ENCODE results near the gene TTC34. TPM values are rescaled to one million over a fixed set of nuclear protein-coding genes. Genes with fewer than 3 reads are reported as not detected.

Gene TTC34
- total and polyA plus RNA-seq, 2 experiments from 2014 or later = 0.08 to 0.35 TPM

- TF ChIP-seq EZH2phosphoT487 (IDR thresholded peaks at IDR 0.05; ENCODE audit: unreplicated experiment) (no peak), CREB1 (CRISPR knock-in tag; IDR thresholded peaks at IDR 0.05; ENCODE audit: low read depth) (no peak), CTCF (conservative IDR thresholded peaks at IDR 0.05; ENCODE audit: low read depth in 2 of 2) (no peak)
These were observed 36.3 kb upstream of the TTC34 start (continued) for GRCh38 chr1:2837823-2838222.

GRCh38 chr1:2837316-2837715 lies 35.8 kb upstream of the TTC34 start:
- H3K79me2 ChIP-seq (replicated peaks; ENCODE audit: insufficient read depth) = no peaks in the 10 kb centered on the region
- no peaks in the 10 kb centered on the region for H3K36me3 ChIP-seq (ENCODE audit: insufficient read depth)
- Mint-ChIP-seq H3K9me3 (peaks cover 86% of the 10 kb centered on the region), H3K4me1 (no peaks in the 10 kb centered on the region), H3K27ac (no peak overlapping the region), H3K27me3 (ENCODE audit: insufficient read depth, low read depth, poor library complexity) (peaks cover 8% of the 10 kb centered on the region), H3K4me3 (no peak overlapping the region), H3K36me3 (ENCODE audit: low read depth) (peaks cover 7% of the 10 kb centered on the region)
- no peak for ATAC-seq
- no peaks in the 10 kb centered on the region for H3F3A ChIP-seq (replicated peaks; ENCODE audit: low read depth)
- H3K27me3 ChIP-seq (ENCODE audit: insufficient read depth) = no peaks in the 10 kb centered on the region
- no peak overlapping the region for H3K4me2 ChIP-seq
- DNase-seq (ENCODE audit: low spot score) = no peak
- no peaks in the 10 kb centered on the region for H4K20me1 ChIP-seq (replicated peaks; ENCODE audit: insufficient read depth)
- H3K27ac ChIP-seq (ENCODE audit: low read depth) = no peak overlapping the region
- no peak overlapping the region for H2AFZ ChIP-seq
- no peaks in the 10 kb centered on the region for H3K9me2 ChIP-seq (ENCODE audit: insufficient read depth)
- H3K4me3 ChIP-seq = no peak overlapping the region
- TF ChIP-seq POLR2AphosphoS5 (IDR thresholded peaks at IDR 0.05; ENCODE audit: low read depth) = no peak
- H3K4me1 ChIP-seq (ENCODE audit: insufficient read depth) = no peaks in the 10 kb centered on the region

DNA sequence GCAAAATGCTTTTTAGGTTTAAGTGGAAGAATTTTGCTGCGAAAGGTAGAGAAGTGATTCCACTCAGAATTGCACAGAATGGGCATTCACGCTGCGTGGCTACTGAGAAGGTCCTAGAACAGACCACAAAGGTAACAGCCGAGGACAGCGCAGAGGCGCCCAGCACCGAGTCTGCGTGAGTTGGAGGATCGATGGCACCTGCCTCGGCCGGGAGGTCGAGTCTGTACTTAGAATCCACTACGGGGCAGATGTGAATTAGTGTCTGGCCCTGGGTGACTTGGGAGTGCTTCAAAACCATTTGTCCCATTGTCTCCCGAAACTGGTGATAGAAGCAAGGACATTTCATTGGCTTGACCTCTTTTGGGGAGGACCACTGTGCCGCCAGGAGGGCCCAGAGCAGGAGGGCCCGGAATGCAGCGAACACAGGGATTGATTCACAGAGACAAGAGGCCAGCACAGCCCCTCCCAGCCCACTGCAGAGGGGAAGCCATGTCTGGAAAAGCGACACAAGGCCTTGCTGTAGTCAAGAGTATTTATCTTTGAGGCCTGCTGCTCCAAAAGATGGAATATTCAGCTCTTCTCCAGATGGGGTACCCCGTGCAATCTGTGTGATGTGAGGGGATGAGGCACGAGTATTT lies 35.0 kb upstream of the TTC34 start:
- Histone ChIP-seq H4K20me1 (replicated peaks; ENCODE audit: insufficient read depth) (no peaks in the 10 kb centered on the region), H3K79me2 (replicated peaks; ENCODE audit: insufficient read depth) (no peaks in the 10 kb centered on the region), H3F3A (replicated peaks; ENCODE audit: low read depth) (no peaks in the 10 kb centered on the region), H3K9me2 (ENCODE audit: insufficient read depth) (no peaks in the 10 kb centered on the region), H3K4me2 (no peak overlapping the region), H3K36me3 (ENCODE audit: insufficient read depth) (no peaks in the 10 kb centered on the region), H2AFZ (no peak overlapping the region), H3K27ac (ENCODE audit: low read depth) (no peak overlapping the region), H3K4me1 (ENCODE audit: insufficient read depth) (no peaks in the 10 kb centered on the region), H3K27me3 (ENCODE audit: insufficient read depth) (no peaks in the 10 kb centered on the region), H3K4me3 (no peak overlapping the region)
- ATAC-seq (no peak), DNase-seq (ENCODE audit: low spot score) (no peak)
- H3K36me3 Mint-ChIP-seq (ENCODE audit: low read depth) = peaks cover 7% of the 10 kb centered on the region
- H3K4me3 Mint-ChIP-seq = no peak overlapping the region
- peaks cover 84% of the 10 kb centered on the region for H3K9me3 Mint-ChIP-seq
- peaks cover 8% of the 10 kb centered on the region for H3K27me3 Mint-ChIP-seq (ENCODE audit: insufficient read depth, low read depth, poor library complexity)
- H3K27ac Mint-ChIP-seq = no peak overlapping the region
- no peaks in the 10 kb centered on the region for H3K4me1 Mint-ChIP-seq
- no peak for TF ChIP-seq EZH2 (IDR thresholded peaks at IDR 0.05; ENCODE audit: low read depth, unreplicated experiment)
- TF ChIP-seq STAT1 (IDR thresholded peaks at IDR 0.05; ENCODE audit: unreplicated experiment) = no peak
- TF ChIP-seq CTCF (conservative IDR thresholded peaks at IDR 0.05; ENCODE audit: low read depth in 2 of 2) = no peak
- TF ChIP-seq ZNF114 (CRISPR knock-in tag; IDR thresholded peaks at IDR 0.05) = no peak
- no peak for TF ChIP-seq ZNF462 (CRISPR knock-in tag; IDR thresholded peaks at IDR 0.05)
- TF ChIP-seq POLR2AphosphoS5 (IDR thresholded peaks at IDR 0.05; ENCODE audit: low read depth) = no peak
- TF ChIP-seq CREB1 (CRISPR knock-in tag; IDR thresholded peaks at IDR 0.05; ENCODE audit: low read depth) = no peak
